HG03460 (cell line): ENCODE results near the gene LRRC8A.
"Not testable (repeated sequence)": the region's sequence is repeated elsewhere in the genome, so short reads cannot be mapped to it uniquely, and the experiment has no call there.

Experiments used
- ATAC-seq: cut with Tn5 transposase; IDR thresholded peaks from one replicate; pipeline ENCODE4 v1.9.1; 2021; ENCODE audit not compliant: unreplicated experiment

Gene LRRC8A

DNA sequence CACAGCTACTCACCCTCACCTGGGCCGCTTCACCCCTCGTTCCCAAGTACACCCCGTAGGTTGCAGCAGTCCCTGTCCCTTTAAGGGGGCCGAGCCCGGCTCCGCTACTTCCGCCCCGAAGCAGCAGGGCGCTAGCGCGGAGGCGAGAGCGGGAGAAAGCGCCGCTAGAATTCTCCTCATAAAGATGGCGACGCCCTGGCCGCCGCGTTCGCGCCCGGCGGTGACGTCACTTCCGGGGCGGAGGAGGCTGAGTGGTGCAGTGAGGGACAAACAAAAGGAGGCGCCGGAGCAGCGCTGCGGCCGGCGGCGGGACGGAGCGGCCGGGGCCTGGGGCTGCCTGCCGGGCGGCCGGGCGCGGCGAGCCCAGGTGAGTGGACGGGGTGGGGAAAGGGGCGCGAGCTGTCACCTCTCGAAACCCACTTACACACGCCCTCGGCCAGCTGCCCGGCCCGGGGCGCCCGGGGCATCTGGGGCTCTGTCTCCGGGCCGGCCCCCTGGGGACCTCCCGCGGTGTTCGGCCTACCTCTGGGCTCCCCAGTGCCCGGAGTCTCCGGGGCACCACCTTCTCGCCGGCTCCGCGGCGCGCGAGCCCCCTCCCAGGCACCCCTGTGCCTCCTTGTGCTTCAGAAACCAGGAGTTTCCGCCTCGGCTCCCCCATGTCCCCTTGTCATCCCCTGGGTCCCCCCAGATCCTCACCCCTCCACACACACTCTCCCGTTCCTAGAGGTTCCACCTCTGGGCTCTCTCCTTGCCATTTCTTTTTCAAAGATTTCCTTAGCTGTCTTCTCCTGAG lies at the start of gene LRRC8A, which contains the start of gene KYAT1:
Gene LRRC8A (plus strand): TSS at position 250 of the 793 bp plus-strand sequence. CDS start 25,032 bp downstream, outside the sequence.
Gene KYAT1 (minus strand): TSS at position 67 of the 793 bp plus-strand sequence. CDS start 36,545 bp downstream, outside the sequence.
- ATAC-seq = peak; percentile 78

DNA sequence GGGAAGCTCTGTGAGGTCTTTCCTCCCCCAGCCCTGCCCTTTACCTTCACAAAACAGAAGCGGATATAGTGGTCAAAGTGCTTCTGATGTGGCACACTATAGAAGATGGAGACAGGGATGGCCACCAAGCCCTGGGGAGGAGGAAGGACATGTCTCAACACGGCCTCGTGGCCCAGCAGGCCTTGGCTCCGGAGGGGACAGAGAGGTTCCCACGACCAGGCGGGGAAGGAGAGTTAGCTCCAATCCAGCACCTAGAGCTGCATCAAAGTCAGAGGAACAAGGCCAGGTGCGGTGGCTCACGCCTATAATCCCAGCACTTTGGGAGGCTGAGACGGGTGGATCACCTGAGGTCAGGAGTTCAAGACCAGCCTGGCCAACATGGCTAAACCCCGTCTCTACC lies 48.2 kb upstream of the LRRC8A start:
- no peak for ATAC-seq

DNA sequence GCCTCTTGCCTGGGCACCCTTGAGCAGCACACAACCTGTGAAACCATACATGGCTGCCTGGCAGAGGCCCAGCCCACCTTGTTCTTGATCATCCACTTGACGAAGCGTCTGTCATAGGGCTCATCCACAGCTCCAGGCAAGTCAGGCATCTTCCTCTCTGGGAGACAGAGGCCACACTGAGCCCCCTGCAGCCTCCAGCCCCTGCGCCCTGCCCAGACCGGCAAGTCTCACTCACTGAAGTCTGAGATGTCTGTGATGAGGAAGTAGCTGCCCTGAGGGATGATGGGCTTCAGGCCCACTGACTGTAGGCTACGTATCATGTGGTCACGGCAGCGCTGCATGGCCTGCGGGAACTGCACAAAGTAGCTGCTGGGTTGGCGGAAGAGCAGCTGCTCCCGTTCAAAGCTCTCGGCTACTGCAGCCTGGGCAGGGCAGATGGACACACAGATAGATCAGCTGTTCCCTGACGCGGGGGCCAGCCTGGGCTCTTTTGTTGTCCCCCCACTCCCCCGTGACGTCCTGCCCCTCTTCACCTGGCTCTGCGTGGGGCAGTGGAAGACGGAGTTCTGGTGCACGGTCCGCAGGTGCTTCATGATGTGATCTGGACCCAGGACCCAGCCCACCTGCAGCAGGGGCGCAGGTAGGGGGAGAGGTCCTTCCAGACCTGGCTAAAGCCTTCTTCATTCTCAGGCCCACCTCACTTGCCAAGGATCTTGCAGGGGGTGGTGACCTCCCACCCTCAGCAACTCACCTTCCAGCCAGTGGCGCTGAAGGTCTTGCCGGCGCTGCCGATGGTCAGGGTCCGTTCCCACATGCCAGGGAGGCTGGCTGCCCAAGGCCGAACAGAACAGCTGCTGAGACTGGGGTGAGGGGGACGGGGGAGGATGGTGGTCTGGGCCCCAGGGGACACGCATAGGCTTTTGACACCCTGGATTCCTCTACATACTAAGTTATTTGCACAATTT lies 46.4 kb upstream of the LRRC8A start:
- ATAC-seq = no peak

DNA sequence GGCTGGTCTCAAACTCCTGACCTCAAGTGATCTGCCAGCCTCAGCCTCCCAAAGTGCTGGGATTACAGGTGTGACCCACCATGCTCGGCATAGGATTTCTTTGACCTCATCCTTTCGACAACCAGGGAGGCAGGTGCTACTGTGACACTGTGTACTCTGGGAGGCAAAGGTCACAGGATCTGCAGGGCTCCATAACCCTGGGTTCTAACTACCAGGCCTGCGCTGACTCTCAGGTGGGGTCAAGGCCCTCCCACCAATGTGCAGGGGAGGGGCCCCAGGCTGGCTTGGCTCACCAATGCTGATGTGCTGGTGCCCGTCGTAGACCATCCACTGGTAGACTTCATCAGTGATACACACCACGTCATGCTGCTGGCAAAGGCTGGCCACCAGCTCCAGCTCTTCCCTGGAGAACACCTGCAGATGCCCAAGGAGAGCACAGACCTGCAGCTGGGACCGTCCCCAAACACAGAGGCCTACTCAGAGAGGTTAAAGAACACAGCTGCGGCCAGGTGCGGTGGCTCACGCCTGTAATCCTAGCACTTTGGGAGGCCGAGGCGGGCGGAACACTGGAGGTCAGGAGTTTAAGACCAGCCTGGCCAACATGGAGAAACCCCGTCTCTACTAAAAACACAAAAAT lies 45.3 kb upstream of the LRRC8A start:
- no peak for ATAC-seq

DNA sequence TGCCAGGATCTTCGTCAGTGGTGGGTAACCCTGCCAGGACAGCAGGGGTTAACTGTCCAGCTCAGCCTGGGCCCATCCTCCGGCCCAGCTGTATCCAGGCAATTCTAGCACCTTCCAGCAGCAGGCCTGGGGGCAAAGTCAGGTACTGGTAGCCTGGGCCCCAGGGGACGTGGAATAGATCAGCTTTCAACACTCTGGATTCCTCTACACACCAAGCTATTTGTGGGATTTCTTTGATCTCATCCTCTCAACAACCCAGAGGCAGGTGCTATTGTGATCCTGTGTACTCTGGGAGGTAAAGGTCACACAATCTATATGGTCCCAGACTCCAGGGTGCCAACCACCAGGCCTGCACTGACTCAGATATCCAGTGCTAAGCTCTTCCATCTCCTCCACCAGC lies 43.6 kb upstream of the LRRC8A start:
- ATAC-seq = no peak

DNA sequence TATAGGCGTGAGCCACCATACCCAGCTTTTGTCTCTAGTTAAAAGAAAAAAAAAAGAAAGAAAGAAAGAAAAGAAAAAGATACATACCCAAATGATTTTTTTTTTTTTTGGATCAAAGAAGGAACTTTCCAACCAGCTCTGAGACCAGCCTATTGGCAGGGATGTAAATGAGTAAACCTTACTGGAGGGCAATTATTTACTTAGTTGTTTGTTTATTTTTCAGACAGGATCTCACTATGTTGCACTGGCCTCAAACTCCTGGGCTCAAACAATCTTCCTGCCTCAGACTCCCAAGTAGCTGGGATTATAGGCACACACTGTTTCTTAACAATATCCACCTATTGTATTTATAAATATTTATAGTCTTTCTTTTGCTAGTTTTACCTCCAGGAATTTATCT lies 41.4 kb upstream of the LRRC8A start:
- no peak for ATAC-seq

DNA sequence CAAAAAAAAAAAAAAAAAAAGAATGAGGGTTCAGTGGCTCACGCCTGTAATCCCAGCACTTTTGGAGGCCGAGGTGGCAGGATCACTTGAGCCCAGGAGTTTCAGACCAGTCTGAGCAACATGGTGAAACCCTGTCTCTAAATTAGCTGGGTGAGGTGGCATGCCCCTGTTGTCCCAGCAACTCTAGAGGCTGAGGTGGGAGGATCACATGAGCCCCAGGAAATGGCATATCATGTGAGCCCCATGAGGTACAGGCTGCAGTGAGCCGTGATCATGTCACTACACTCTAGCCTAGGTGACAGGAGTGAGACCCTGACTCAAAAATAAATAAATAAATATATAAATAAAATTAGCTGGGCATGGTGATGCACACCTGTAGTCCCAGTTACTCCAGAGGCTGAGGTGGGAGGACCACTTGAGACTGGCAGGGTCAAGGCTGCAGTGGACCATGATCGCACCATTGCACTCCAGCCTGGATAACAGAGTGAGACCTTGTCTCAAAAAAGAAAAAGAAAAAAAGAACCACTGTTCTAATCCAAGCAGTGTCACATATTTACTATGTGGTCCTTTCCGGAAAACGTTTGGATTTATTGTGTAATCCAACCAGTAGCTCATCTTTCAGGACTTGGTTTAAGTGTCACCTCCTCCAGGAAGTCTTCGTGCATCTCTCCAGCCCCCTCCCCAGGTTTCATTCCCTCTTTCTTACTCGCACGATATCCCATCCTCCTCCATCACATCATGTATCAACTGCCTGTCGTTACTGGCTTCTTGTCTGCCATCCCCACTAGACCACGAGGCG lies 40.0 kb upstream of the LRRC8A start:
- ATAC-seq = no peak

DNA sequence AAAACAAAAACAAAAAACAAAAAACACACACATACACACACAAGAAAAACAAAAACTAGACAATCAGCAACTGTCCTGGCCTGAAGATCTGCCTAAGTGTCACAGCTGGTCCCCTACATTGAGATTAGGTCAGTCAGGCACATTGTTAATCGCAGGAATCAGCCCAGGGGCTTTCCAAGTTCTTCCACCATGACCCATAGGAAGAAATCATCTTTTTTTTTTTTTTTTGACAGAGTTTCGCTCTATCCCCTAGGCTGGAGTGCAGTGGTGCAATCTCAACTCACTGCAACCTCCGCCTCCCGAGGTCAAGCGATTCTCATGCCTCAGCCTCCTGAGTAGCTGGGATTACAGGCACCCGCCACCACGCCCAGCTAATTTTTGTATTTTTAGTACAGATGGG lies 38.8 kb upstream of the LRRC8A start:
- ATAC-seq = not testable (repeated sequence)

DNA sequence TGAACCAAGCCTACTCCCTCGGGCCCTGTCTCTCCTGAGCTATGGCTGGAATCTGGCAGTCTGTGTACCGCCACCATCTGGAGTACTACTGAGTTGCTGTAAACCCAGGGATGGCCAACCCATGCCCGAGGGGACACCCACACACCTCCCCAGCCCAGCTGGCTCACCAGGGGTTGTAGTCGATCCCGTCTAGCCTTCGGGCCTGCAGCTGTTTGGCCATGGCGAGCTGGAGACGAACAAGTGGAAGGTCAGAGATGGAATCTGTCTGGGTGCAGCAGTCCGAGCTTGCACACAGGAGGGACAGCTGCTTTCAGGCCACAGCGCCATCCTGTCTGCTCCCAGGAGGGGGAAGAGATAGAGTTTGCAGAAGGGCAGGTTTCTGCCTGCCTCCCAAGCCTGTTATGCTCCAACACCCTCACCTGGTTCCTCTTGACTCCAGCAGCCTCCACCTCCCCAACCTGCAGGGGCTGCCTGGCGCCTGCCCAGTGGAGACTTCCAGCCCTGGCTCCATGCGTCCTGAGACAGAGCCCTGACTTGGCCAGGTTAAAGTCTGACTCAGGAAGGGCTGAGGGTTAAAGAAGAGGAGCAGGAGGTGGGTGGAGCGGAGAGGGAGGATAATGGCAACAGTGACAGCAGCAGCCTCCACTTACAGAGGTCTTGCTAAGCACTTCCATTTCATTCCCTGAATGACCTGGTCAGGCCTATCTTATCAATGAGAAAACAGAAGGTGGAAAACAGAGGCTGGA lies 36.6 kb upstream of the LRRC8A start:
- ATAC-seq = no peak

DNA sequence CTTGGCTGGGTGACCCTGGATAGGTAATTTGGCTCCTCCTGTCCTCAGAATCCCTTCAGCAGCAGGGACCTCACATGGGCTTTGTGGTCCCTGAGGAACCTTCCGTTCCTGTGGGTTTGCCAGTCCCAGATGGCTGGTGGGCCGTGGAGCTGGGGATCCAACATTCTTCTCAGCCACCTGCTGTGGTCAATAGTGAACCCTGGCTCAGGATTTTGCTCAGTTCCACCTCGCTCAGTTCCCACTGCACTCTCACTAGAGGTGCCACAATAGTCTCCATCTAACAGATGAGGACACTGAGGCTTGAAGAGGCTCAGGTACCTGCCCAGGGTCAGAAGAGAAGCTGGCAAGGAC lies 35.3 kb upstream of the LRRC8A start:
- ATAC-seq = no peak

DNA sequence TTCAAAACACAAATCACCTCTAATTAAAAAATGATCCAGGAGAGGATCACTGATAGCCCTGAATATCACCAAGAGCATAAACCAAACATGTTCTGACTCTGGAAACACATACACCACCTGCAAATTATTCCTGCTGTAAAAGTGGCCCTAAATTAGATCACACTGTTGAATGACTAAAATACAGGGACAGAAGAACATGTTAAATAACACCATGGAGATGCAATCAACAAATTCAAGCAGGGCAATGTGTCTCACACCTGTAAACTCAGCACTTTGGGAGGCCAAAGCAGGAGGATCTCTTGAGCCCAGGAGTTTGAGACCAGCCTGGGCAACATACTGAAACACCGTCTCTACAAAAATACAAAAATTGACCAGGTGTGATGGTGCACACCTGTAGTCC lies 34.1 kb upstream of the LRRC8A start:
- no peak for ATAC-seq

DNA sequence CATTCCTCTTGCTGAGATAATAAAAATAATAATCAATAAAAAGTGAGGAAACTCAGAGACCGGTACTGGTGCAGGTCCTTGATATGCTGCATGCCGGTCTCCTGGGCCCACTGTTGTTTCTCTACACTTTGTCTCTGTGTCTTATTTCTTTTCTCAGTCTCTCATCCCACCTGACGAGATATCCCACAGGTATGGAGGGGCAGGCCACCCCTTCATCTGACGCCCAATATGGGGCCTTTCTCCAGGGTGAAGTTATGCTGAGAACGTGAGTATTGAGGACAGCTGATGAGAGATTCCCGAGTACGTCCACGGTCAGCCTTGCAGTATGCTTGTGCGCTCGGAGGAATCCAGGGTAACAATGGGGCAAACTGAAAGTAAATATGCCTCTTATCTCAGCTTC lies 30.9 kb upstream of the LRRC8A start:
- ATAC-seq = not testable (repeated sequence)

DNA sequence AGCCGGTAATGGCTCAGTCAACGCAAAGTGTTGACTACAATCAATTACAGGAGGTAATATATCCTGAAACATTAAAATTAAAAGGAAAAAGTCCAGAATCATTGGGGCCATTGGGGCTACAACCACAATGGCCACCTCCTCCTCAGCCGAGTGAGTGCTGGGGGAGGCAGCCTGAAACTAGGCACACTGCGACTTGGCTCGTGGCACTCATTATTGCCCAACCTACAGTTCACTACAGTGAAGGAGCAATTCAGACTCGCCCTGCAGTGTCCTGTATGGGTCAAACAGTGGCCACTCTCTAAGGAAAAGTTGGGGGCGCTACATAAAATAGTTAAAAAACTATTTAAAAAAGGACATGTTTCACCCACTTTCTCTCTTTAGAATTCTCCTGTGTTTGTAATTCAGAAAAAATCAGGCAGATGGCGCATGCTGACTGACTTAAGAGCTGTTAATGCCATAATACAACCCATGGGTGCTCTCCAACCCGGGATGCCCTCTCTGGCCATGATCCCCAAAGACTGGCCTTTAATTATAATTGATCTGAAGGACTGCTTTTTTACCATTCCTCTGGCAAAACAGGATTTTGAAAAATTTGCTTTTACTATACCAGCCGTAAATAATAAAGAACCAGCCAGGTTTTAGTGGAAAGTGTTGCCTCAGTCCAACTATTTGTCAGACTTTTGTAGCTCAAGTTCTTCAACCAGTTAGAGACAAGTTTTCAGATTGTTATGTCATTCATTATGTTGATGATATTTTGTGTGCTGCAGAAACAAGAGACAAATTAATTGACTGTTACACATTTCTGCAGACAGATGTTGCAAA lies 29.9 kb upstream of the LRRC8A start:
- not testable (repeated sequence) for ATAC-seq

DNA sequence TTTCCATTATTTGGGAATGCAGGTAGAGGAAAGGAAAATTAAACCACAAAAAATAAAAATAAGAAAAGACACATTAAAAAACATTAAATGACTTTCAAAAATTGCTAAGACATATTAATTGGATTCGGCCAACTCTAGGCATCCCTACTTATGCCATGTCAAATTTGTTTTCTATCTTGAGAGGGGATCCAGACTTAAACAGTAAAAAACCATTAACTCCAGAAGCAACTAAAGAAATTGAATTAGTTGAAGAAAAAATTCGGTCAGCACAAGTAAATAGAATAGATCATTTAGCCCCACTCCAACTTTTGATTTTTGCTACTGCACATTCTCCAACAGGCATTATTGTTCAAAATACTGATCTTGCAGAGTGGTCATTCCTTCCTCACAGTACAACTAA lies 29.3 kb upstream of the LRRC8A start:
- ATAC-seq = not testable (repeated sequence)

DNA sequence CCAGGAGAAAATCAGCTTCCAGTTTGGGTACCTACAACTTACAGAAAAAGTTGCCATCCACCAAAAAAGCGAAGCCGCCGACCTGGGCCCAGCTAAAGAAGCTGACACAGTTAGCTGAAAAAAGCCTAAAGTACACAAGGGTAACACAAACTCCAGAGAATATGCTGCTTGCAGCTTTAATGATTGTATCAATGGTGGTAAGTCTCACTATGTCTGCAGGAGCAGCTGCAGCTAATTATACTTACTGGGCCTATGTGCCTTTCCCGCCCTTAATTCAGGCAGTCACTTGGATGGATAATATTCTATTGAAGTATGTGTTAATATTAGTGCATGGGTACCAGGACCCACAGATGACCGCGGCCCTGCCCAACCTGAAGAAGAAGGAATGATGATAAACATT lies 27.5 kb upstream of the LRRC8A start:
- ATAC-seq = not testable (repeated sequence)

DNA sequence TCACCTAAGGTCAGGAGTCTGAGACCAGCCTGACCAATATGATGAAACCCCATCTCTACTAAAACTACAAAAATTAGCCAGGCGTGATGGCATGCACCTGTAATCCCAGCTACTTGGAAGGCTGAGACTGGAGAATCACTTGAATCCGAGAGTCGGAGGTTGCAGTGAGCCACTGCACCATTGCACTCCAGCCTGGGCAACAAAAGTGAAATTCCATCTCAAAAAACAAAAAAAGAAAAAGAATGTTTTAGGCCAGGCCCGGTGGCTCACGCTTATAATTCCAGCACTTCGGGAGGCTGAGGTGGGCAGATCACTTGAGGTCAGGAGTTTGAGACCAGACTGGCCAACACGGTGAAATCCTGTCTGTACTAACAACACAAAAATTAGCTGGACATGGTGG lies 23.5 kb upstream of the LRRC8A start:
- not testable (repeated sequence) for ATAC-seq

DNA sequence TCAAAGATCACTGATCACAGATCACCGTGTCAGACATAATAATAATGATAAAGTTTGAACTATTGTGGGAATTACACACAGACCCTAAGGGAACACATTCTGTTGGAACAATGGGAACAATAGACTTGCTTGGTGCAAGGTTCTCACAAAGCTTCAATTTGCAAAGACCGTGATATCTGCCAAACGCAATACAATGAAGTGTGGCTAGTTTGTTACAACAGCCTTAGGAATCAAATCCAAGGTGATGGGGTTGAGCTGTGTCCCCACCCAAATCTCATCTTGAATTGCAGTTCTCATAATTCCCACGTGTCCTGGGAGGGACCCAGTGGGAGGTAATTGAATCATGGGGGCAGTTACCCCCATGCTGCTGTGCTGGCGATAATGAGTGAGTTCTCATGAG lies 21.0 kb upstream of the LRRC8A start:
- ATAC-seq = no peak

DNA sequence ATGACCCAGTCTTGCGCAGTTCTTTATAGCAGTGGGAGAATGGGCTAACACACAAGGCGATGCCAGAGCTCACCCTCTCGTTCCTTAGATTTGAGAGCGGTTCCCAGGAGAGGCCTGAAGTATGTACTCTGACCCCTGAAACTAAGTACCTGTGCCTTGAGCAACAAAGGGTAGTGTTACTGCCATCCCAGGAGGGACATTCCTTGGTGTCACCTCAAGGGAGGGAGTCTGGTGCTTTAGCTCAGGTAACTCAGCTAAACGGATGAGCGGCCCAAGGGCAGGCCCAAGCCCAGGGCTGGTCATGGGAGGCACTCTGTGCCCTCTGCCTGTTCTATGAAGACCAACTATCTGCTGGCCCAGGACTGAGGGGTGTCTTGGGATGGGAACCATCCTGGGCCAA lies 20.4 kb upstream of the LRRC8A start:
- no peak for ATAC-seq

DNA sequence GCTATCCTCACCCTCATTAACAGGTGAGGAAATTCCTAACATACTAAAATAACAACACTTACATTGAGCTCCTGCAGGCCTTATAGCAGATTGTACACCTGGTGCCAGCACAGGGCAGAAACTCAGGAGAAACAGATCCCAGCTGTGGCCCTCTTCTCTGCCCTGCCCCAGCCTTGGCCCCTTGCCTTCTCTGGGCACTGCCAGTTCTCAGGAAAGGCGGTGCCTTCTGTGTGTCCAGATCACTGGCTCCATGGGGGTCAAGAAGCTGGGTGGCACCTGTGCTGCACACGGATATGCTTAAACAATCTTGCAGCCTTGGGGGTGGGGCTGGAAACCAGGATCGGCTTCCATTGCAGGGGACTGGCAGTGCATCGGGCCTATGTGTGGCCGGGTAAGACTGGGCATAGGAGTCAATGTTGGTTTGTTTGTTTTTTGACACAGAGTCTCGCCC lies 19.5 kb upstream of the LRRC8A start:
- ATAC-seq = no peak
